Measurements from ENCODE around the gene MYH14.

Gene MYH14

GRCh38 chr19:50214699-50215543, 11.5 kb downstream of the MYH14 start:
- no peak for DNase-seq (ENCODE audit: extremely low read depth, insufficient read length)
- no peaks in the 10 kb centered on the region for H3K36me3 ChIP-seq (ENCODE audit: control insufficient read depth, insufficient read depth, low read length)
- no peaks in the 10 kb centered on the region for H3K27me3 ChIP-seq (replicated peaks; ENCODE audit: control insufficient read depth, insufficient read depth, low read length)
- TF ChIP-seq CTCF (IDR thresholded peaks at IDR 0.05; ENCODE audit: insufficient read depth, low read length, poor library complexity, severe bottlenecking), result no peak
- no peak overlapping the region for H3K4me3 ChIP-seq (replicated peaks; ENCODE audit: low read depth, low read length)

- TF ChIP-seq CTCF (IDR thresholded peaks at IDR 0.05; ENCODE audit: insufficient read depth, low read length, poor library complexity, severe bottlenecking), result no peak
- Histone ChIP-seq H3K27me3 (replicated peaks; ENCODE audit: control insufficient read depth, insufficient read depth, low read length) (no peaks in the 10 kb centered on the region), H3K36me3 (ENCODE audit: control insufficient read depth, insufficient read depth, low read length) (no peaks in the 10 kb centered on the region), H3K4me3 (replicated peaks; ENCODE audit: low read depth, low read length) (no peak overlapping the region)
- DNase-seq (ENCODE audit: extremely low read depth, insufficient read length), result no peak
Observed at GRCh38 chr19:50215820-50216219, 12.4 kb downstream of the MYH14 start.

GRCh38 chr19:50221087-50221486, 17.7 kb downstream of the MYH14 start:
- DNase-seq (ENCODE audit: extremely low read depth, insufficient read length), result no peak
- no peaks in the 10 kb centered on the region for H3K36me3 ChIP-seq (ENCODE audit: control insufficient read depth, insufficient read depth, low read length)
- no peak for TF ChIP-seq CTCF (IDR thresholded peaks at IDR 0.05; ENCODE audit: insufficient read depth, low read length, poor library complexity, severe bottlenecking)
- H3K4me3 ChIP-seq (replicated peaks; ENCODE audit: low read depth, low read length), result no peak overlapping the region
- no peaks in the 10 kb centered on the region for H3K27me3 ChIP-seq (replicated peaks; ENCODE audit: control insufficient read depth, insufficient read depth, low read length)

- Histone ChIP-seq H3K4me3 (replicated peaks; ENCODE audit: low read depth, low read length) (no peak overlapping the region), H3K27me3 (replicated peaks; ENCODE audit: control insufficient read depth, insufficient read depth, low read length) (no peaks in the 10 kb centered on the region), H3K36me3 (ENCODE audit: control insufficient read depth, insufficient read depth, low read length) (no peaks in the 10 kb centered on the region)
- TF ChIP-seq CTCF (IDR thresholded peaks at IDR 0.05; ENCODE audit: insufficient read depth, low read length, poor library complexity, severe bottlenecking), result no peak
- no peak for DNase-seq (ENCODE audit: extremely low read depth, insufficient read length)
Observed at GRCh38 chr19:50222691-50223438, 19.4 kb downstream of the MYH14 start.

- DNase-seq (ENCODE audit: extremely low read depth, insufficient read length), result no peak
- H3K4me3 ChIP-seq (replicated peaks; ENCODE audit: low read depth, low read length), result no peak overlapping the region
- no peaks in the 10 kb centered on the region for H3K36me3 ChIP-seq (ENCODE audit: control insufficient read depth, insufficient read depth, low read length)
- no peaks in the 10 kb centered on the region for H3K27me3 ChIP-seq (replicated peaks; ENCODE audit: control insufficient read depth, insufficient read depth, low read length)
- TF ChIP-seq CTCF (IDR thresholded peaks at IDR 0.05; ENCODE audit: insufficient read depth, low read length, poor library complexity, severe bottlenecking), result no peak
Observed at GRCh38 chr19:50223439-50223716, 20.0 kb downstream of the MYH14 start.
